H9 (cell line): Measurements from ENCODE around the gene TMEM134. TPM values are rescaled to one million over a fixed set of nuclear protein-coding genes. Genes with fewer than 3 reads are reported as not detected.

Source experiments
- DNase-seq: peaks from one replicate; pipeline ENCODE4 v3.0.0-alpha.2; 2017
- H2AFZ ChIP-seq: one replicate; pipeline ENCODE4 v1.6.1; 2013; ENCODE audit warnings: mild to moderate bottlenecking, low read length, control low read depth, moderate library complexity
- H2AK5ac ChIP-seq: 2 replicates; pipeline ENCODE4 v1.6.1; 2013; ENCODE audit warnings: low read length, control low read depth, mixed read lengths; ENCODE audit not compliant: insufficient read length
- H2BK120ac ChIP-seq: one replicate; pipeline ENCODE4 v1.6.1; 2013; ENCODE audit warnings: low read depth, mild to moderate bottlenecking, low read length, control low read depth, inconsistent platforms; ENCODE audit not compliant: poor library complexity, severe bottlenecking
- H2BK12ac ChIP-seq: 2 replicates; pipeline ENCODE4 v1.6.1; 2013; ENCODE audit warnings: low read length, control low read depth, mixed read lengths, low read depth; ENCODE audit not compliant: insufficient read length
- H2BK15ac ChIP-seq: 2 replicates; pipeline ENCODE4 v1.6.1; 2013; ENCODE audit warnings: low read depth, low read length, control low read depth
- H2BK20ac ChIP-seq: one replicate; pipeline ENCODE4 v1.6.1; 2013; ENCODE audit warnings: low read depth, mild to moderate bottlenecking, low read length, control low read depth, inconsistent platforms; ENCODE audit not compliant: poor library complexity, severe bottlenecking
- H2BK5ac ChIP-seq: 2 replicates; pipeline ENCODE4 v1.6.1; 2013; ENCODE audit warnings: low read length, control low read depth, mixed read lengths; ENCODE audit not compliant: insufficient read length
- H3K14ac ChIP-seq: 2 replicates; pipeline ENCODE4 v1.6.1; 2013; ENCODE audit warnings: low read length, control low read depth; ENCODE audit not compliant: insufficient read depth
- H3K18ac ChIP-seq: 2 replicates; pipeline ENCODE4 v1.6.1; 2013; ENCODE audit warnings: low read depth, mild to moderate bottlenecking, mixed read lengths, low read length, control low read depth; ENCODE audit not compliant: insufficient read length
- H3K23ac ChIP-seq: 2 replicates; pipeline ENCODE4 v1.6.1; 2013; ENCODE audit warnings: low read length, control low read depth, mixed read lengths, low read depth; ENCODE audit not compliant: insufficient read length
- H3K23me2 ChIP-seq: 2 replicates; pipeline ENCODE4 v1.6.1; 2013; ENCODE audit warnings: low read depth, mild to moderate bottlenecking, mixed read lengths, low read length, control low read depth; ENCODE audit not compliant: insufficient read length, poor library complexity, severe bottlenecking
- H3K27ac ChIP-seq: 2 replicates; pipeline ENCODE4 v1.5.1; 2013; ENCODE audit warnings: low read length, control low read depth, mixed read lengths, low read depth; ENCODE audit not compliant: insufficient read length
- H3K27me3 ChIP-seq: 2 replicates; pipeline ENCODE4 v1.6.1; 2013; ENCODE audit warnings: low read length, control low read depth, inconsistent platforms; ENCODE audit not compliant: insufficient read depth
- H3K4ac ChIP-seq: 2 replicates; pipeline ENCODE4 v1.6.1; 2013; ENCODE audit warnings: low read depth, mild to moderate bottlenecking, control low read depth, inconsistent platforms, low read length, moderate library complexity
- H3K4me1 ChIP-seq: 2 replicates; pipeline ENCODE4 v1.6.1; 2013; ENCODE audit warnings: low read length, control low read depth, inconsistent platforms; ENCODE audit not compliant: insufficient read depth
- H3K4me2 ChIP-seq: 2 replicates; pipeline ENCODE4 v1.6.1; 2013; ENCODE audit warnings: low read length, control low read depth, mixed read lengths; ENCODE audit not compliant: insufficient read length, insufficient read depth
- H3K56ac ChIP-seq: 2 replicates; pipeline ENCODE4 v1.6.1; 2013; ENCODE audit warnings: low read depth, mild to moderate bottlenecking, mixed read lengths, low read length, control low read depth; ENCODE audit not compliant: insufficient read length
- H3K79me1 ChIP-seq: 2 replicates; pipeline ENCODE4 v1.6.1; 2013; ENCODE audit warnings: low read depth, mild to moderate bottlenecking, moderate library complexity, low read length, control low read depth, inconsistent platforms; ENCODE audit not compliant: insufficient read depth, poor library complexity, severe bottlenecking
- H3K79me2 ChIP-seq: 2 replicates; pipeline ENCODE4 v1.6.1; 2013; ENCODE audit warnings: low read length, control low read depth, inconsistent platforms; ENCODE audit not compliant: insufficient read depth
- H3K9ac ChIP-seq: 2 replicates; pipeline ENCODE4 v1.6.1; 2013; ENCODE audit warnings: low read length, control low read depth, mixed read lengths; ENCODE audit not compliant: insufficient read length; ENCODE audit errors: extremely low read depth
- H3K9me3 ChIP-seq: one replicate; pipeline ENCODE4 v1.6.1; 2013; ENCODE audit warnings: low read depth, low read length, inconsistent platforms; ENCODE audit not compliant: control insufficient read depth
- H3T11ph ChIP-seq: one replicate; pipeline ENCODE4 v1.6.1; 2013; ENCODE audit warnings: mild to moderate bottlenecking, low read length, control low read depth, inconsistent platforms
- H4K20me1 ChIP-seq: one replicate; pipeline ENCODE4 v1.6.1; 2013; ENCODE audit not compliant: control insufficient read depth, insufficient read length, insufficient read depth
- H4K5ac ChIP-seq: 2 replicates; pipeline ENCODE4 v1.6.1; 2013; ENCODE audit warnings: low read depth, mild to moderate bottlenecking, mixed read lengths, low read length, control low read depth; ENCODE audit not compliant: insufficient read length
- H4K8ac ChIP-seq: replicated peaks from 2 replicates; pipeline ENCODE4 v1.6.1; 2013; ENCODE audit warnings: low read length, control low read depth, mixed read lengths, low read depth; ENCODE audit not compliant: insufficient read length
- H4K91ac ChIP-seq: 2 replicates; pipeline ENCODE4 v1.6.1; 2013; ENCODE audit warnings: low read depth, mild to moderate bottlenecking, moderate library complexity, mixed read lengths, low read length, control low read depth; ENCODE audit not compliant: insufficient read length
- H3K27ac Mint-ChIP-seq, 3 experiments: 2 replicates in 2 of 3; 3 replicates in 1 of 3; pipeline ENCODE4 v1.8.0; 2020 to 2021; ENCODE audit warnings: mixed read lengths in 3 of 3, mild to moderate bottlenecking in 1 of 3, moderate library complexity in 1 of 3
- H3K27me3 Mint-ChIP-seq: 2 replicates; pipeline ENCODE4 v1.8.0; 2021; ENCODE audit warnings: low read depth, mild to moderate bottlenecking, moderate library complexity, mixed read lengths
- H3K36me3 Mint-ChIP-seq, 3 experiments: 2 replicates in 2 of 3; 3 replicates in 1 of 3; pipeline ENCODE4 v1.8.0; 2020 to 2021; ENCODE audit warnings: low read depth in 3 of 3, mixed read lengths in 3 of 3; ENCODE audit not compliant: insufficient read depth in 1 of 3
- H3K4me1 Mint-ChIP-seq, 2 experiments: 2 replicates each; pipeline ENCODE4 v1.8.0; 2020; ENCODE audit warnings: mixed read lengths in 2 of 2
- H3K4me3 Mint-ChIP-seq, 2 experiments: 2 replicates in 1 of 2; 3 replicates in 1 of 2; pipeline ENCODE4 v1.8.0; 2020 to 2021; ENCODE audit warnings: mild to moderate bottlenecking in 2 of 2, mixed read lengths in 2 of 2, moderate library complexity in 1 of 2
- H3K9me3 Mint-ChIP-seq, 2 experiments: 2 replicates in 1 of 2; 3 replicates in 1 of 2; pipeline ENCODE4 v1.8.0; 2020; ENCODE audit warnings: mild to moderate bottlenecking in 2 of 2, mixed read lengths in 2 of 2, moderate library complexity in 1 of 2
- CTCF ChIP-seq: fragments of 200-600 bp; sonication (generic); conservative IDR thresholded peaks from 3 replicates; pipeline ENCODE4 v1.8.0; 2021; ENCODE audit warnings: antibody characterized with exemption, mild to moderate bottlenecking
- WGBS: extraction: QIAGEN DNeasy Blood & Tissue Kit; methylation state at CpG from one replicate; pipeline ENCODE4 v1.1.7; 2013; ENCODE audit warnings: missing lambda C conversion rate, low lambda C conversion rate, mixed read lengths; ENCODE audit not compliant: insufficient read length; ENCODE audit errors: extremely low coverage; 5-methylcytosine and 5-hydroxymethylcytosine counted together
- total RNA-seq: library from RNA; stranded (reverse); gene quantifications from 2 replicates; pipeline ENCODE4 v1.2.1, GENCODE V29; 2021

The TMEM134 gene
- total RNA-seq, 1 experiment from 2014 or later, result 53.6 TPM

GRCh38 chr11:67420147-67420645 lies 48.9 kb downstream of the TMEM134 start:
- WGBS, result no CpG with 5 or more reads among the region's 15 CpGs

More at GRCh38 chr11:67420147-67420645, 48.9 kb downstream of the TMEM134 start:
- H3K9ac ChIP-seq, result no peak overlapping the region
- no peak overlapping the region for H4K5ac ChIP-seq
- no peak overlapping the region for H2BK12ac ChIP-seq
- Mint-ChIP-seq H3K4me3 (peak overlapping the region; percentile 55 to 82), H3K27me3 (peaks cover 14% of the 10 kb centered on the region), H3K27ac (no peak overlapping the region), H3K9me3 (no peaks in the 10 kb centered on the region; a peak in 1 of 5 replicates), H3K36me3 (peaks cover 0 to 1% (median 0%) of the 10 kb centered on the region in 3 experiments; a peak in 1 of 7 replicates), H3K4me1 (peaks cover 28 to 31% of the 10 kb centered on the region in 2 experiments)
- H3K27me3 ChIP-seq, result no peaks in the 10 kb centered on the region
- no peak overlapping the region for H2BK120ac ChIP-seq
- no peak overlapping the region for H3K27ac ChIP-seq
- no peak overlapping the region for H2BK5ac ChIP-seq
- DNase-seq, result no peak
- no peak overlapping the region for H2AFZ ChIP-seq
- no peak overlapping the region for H3K23ac ChIP-seq
- no peaks in the 10 kb centered on the region for H4K20me1 ChIP-seq
- no peak overlapping the region for H3K18ac ChIP-seq
- no peak overlapping the region for H3T11ph ChIP-seq
- H3K4me2 ChIP-seq, result peak overlapping the region; percentile 33
- no peak overlapping the region for H3K56ac ChIP-seq
- no peak overlapping the region for H4K91ac ChIP-seq
- no peak overlapping the region for H3K4ac ChIP-seq
- no peak overlapping the region for H2BK20ac ChIP-seq
- H3K4me1 ChIP-seq, result no peaks in the 10 kb centered on the region
- H4K8ac ChIP-seq, result no peak overlapping the region
- no peaks in the 10 kb centered on the region for H3K79me2 ChIP-seq
- TF ChIP-seq CTCF, result no peak
- no peaks in the 10 kb centered on the region for H3K23me2 ChIP-seq
- no peaks in the 10 kb centered on the region for H3K79me1 ChIP-seq
- H2BK15ac ChIP-seq, result no peak overlapping the region
- H3K9me3 ChIP-seq, result no peaks in the 10 kb centered on the region
- no peak overlapping the region for H2AK5ac ChIP-seq
- H3K14ac ChIP-seq, result no peak overlapping the region; the same call in 1 of the 2 replicates
